Gastroesophageal sphincter (tissue), 3 donors: ENCODE results near the gene RNF114.

Source experiments
- EP300 ChIP-seq: sonication (generic); formaldehyde crosslinking; IDR thresholded peaks from one replicate; pipeline ENCODE4 v1.6.1; 2017; ENCODE audit warnings: antibody characterized with exemption, mild to moderate bottlenecking
- POLR2A ChIP-seq, 2 donors: fragments of 450-650 bp; IDR thresholded peaks; one replicate each; pipeline ENCODE4 v1.6.1; 2017; ENCODE audit warnings: antibody characterized with exemption in 2 of 2, mild to moderate bottlenecking in 2 of 2, moderate library complexity in 1 of 2
- POLR2AphosphoS5 ChIP-seq: sonication (generic); formaldehyde crosslinking; IDR thresholded peaks from one replicate; pipeline ENCODE4 v1.6.1; 2017; ENCODE audit warnings: antibody characterized with exemption
- TF ChIP-seq, protein P1 (sequence below), 4 experiments: fragments of 200-600 bp in 2 of 4; fragments of 450-650 bp in 2 of 4; sonication (generic) in 1 of 4; IDR thresholded peaks; one replicate each; pipeline ENCODE4 v1.5.1; 2017 to 2019; ENCODE audit warnings: antibody characterized with exemption in 4 of 4, mild to moderate bottlenecking in 2 of 4, moderate library complexity in 2 of 4

DNA sequence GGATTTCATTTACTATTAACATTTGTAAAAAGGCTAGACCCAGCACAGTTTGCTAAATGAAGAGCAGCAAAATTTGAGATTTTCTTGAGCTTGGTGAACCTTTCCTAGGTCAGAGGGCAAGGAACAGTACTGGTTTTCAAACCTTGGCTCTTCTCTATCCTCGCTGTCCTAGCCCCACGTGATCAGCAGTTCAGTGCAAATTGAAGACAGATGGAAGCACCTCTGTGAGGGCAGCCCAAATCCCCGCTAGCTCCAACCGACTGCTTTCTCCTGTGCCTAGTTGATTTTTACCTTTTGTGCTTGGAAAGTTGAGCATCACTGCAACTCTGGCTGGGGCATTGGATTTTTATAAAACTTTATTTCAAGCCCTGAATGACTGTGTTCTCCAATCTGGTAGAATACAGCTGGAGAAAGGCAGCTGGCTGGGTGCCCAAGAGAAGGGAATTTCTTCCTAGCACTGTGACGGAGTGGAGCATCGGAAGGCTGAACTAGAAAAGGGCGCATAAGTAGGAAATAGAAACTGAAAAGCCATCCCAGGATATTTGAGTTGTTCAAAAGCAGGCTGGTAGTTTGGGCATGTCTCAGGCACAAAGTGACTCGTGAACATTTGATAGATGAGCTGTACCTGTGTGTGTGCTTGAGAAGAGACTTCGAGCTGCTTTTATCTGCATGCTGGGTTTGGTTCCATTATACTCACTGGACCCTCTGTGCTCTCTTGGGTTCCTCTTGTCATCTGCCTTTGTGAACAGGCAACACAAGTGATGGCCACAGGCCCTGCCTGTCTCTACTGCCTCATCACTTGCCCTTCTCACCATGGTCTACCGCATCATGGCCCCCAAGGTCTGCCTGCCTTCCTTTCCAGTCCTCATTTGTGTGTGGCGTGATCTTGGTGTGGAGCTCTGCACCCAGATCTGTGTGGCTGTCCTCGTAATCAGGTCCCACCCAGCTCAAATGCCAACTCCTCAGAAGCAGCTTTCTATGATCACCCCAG, 2.3 kb downstream of the RNF114 start:
- TF ChIP-seq, protein P1, sequence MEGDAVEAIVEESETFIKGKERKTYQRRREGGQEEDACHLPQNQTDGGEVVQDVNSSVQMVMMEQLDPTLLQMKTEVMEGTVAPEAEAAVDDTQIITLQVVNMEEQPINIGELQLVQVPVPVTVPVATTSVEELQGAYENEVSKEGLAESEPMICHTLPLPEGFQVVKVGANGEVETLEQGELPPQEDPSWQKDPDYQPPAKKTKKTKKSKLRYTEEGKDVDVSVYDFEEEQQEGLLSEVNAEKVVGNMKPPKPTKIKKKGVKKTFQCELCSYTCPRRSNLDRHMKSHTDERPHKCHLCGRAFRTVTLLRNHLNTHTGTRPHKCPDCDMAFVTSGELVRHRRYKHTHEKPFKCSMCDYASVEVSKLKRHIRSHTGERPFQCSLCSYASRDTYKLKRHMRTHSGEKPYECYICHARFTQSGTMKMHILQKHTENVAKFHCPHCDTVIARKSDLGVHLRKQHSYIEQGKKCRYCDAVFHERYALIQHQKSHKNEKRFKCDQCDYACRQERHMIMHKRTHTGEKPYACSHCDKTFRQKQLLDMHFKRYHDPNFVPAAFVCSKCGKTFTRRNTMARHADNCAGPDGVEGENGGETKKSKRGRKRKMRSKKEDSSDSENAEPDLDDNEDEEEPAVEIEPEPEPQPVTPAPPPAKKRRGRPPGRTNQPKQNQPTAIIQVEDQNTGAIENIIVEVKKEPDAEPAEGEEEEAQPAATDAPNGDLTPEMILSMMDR (IDR thresholded peaks at IDR 0.05) = no peak
- TF ChIP-seq POLR2A (IDR thresholded peaks at IDR 0.05) = no peak
- TF ChIP-seq EP300 = no peak
- TF ChIP-seq POLR2AphosphoS5 = no peak
